Lung (tissue), 12 donors: Measurements from ENCODE around the gene SYNPO2. TPM values are rescaled to one million over a fixed set of nuclear protein-coding genes. Genes with fewer than 3 reads are reported as not detected.

Experiments used
- ATAC-seq: fragments of 200-7000 bp; cut with Tn5 transposase; one replicate; pipeline ENCODE4 v1.9.1; 2020; ENCODE audit warnings: moderate number of reproducible peaks; ENCODE audit not compliant: insufficient read depth, low FRiP score
- DNase-seq, 3 donors: peaks; one replicate each; pipeline ENCODE4 v3.0.0-alpha.2; 2013 to 2017
- H3K27ac ChIP-seq, 2 donors: one replicate each; pipeline ENCODE4 v1.5.1; 2013; ENCODE audit warnings: mild to moderate bottlenecking in 2 of 2, moderate library complexity in 2 of 2, control low read depth in 1 of 2, inconsistent platforms in 1 of 2, low read depth in 1 of 2, low read length in 1 of 2
- H3K27me3 ChIP-seq, 3 donors: one replicate each; pipeline ENCODE4 v1.5.1; 2013; ENCODE audit warnings: low read length in 2 of 3; ENCODE audit not compliant: control insufficient read depth in 3 of 3, insufficient read depth in 3 of 3
- H3K36me3 ChIP-seq, 4 donors: one replicate each; pipeline ENCODE4 v1.5.1; 2013; ENCODE audit warnings: low read length in 4 of 4, mild to moderate bottlenecking in 1 of 4, moderate library complexity in 1 of 4; ENCODE audit not compliant: control insufficient read depth in 4 of 4, insufficient read depth in 4 of 4
- H3K4me1 ChIP-seq, 5 donors: one replicate each; pipeline ENCODE4 v1.5.1; 2013; ENCODE audit warnings: low read length in 5 of 5, mild to moderate bottlenecking in 2 of 5, moderate library complexity in 1 of 5; ENCODE audit not compliant: control insufficient read depth in 5 of 5, insufficient read depth in 5 of 5
- H3K4me3 ChIP-seq: one replicate; pipeline ENCODE4 v1.5.1; 2013; ENCODE audit warnings: mild to moderate bottlenecking, control low read depth, moderate library complexity
- H3K9ac ChIP-seq, 2 donors: one replicate each; pipeline ENCODE4 v1.5.1; 2013; ENCODE audit warnings: low read length in 2 of 2, control low read depth in 1 of 2; ENCODE audit not compliant: insufficient read depth in 1 of 2
- H3K9me3 ChIP-seq, 4 donors: one replicate each; pipeline ENCODE4 v1.5.1; 2013; ENCODE audit warnings: low read length in 3 of 4, mild to moderate bottlenecking in 1 of 4, moderate library complexity in 1 of 4; ENCODE audit not compliant: control insufficient read depth in 4 of 4, insufficient read depth in 3 of 4
- CTCF ChIP-seq: IDR thresholded peaks from 2 replicates; pipeline ENCODE4 v1.5.1; 2012; ENCODE audit warnings: mild to moderate bottlenecking; ENCODE audit errors: control extremely low read depth, extremely low read depth
- WGBS, 2 donors: extraction: QIAGEN DNeasy Blood & Tissue Kit; methylation state at CpG; one replicate each; pipeline ENCODE4 v1.1.7; 2013; 5-methylcytosine and 5-hydroxymethylcytosine counted together
- polyA plus RNA-seq, 2 donors: library from polyadenylated mRNA; stranded (reverse); fragments of 200-250 nt; gene quantifications; one replicate each; pipeline ENCODE4 v1.2.1, GENCODE V29; 2013
- total RNA-seq, 2 donors: library from RNA; depleted of rRNA in 1 of 2; stranded (reverse); fragments of >200 nt in 1 of 2; gene quantifications; one replicate each; pipeline ENCODE4 v1.2.1, GENCODE V29; 2014 to 2021
- donor health status: control.
- donor health status: control.
- donor health status: Bipolar disorder and iron deficiency.
- donor health status: healthy.
- donor health status: DM: yes; HTN: yes; CAD: no.

SYNPO2 gene
- total and polyA plus RNA-seq, 4 donors = 3.5 to 27.6 (median 10.1) TPM

DNA sequence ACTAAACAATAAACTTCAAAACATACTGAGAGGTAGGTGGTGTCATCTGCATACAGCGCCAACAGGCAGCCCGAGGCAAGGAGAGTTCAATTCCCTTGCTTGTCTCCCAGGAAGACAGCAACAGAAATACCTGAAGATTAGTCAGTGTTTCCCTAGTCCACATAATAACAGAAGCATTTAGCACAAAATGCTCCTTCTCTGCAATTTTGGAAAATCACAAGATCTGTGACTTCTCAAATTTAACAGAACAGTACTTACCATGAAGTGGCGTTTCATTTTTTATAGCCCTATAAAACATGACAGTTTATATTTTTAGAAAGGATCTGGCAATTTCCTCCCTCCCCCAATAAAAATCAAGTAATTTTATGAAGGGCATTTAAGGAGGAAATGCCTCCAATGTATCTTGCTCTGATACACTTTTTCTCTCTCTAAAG lies 179.9 kb downstream of the SYNPO2 start:
- 65% methylated on average over 3 of the region's 3 CpGs for WGBS, 2 donors
- Histone ChIP-seq H3K27me3 (no peaks in the 10 kb centered on the region), H3K27ac (no peak overlapping the region), H3K9ac (no peak overlapping the region), H3K9me3 (no peaks in the 10 kb centered on the region), H3K36me3 (no peaks in the 10 kb centered on the region), H3K4me1 (no peaks in the 10 kb centered on the region), H3K4me3 (no peak overlapping the region)
- no peak for TF ChIP-seq CTCF
- ATAC-seq (no peak), DNase-seq (no peak)

GRCh38 chr4:119070301-119070700 lies 181.6 kb downstream of the SYNPO2 start:
- no peak overlapping the region for H3K27ac ChIP-seq
- no peaks in the 10 kb centered on the region for H3K36me3 ChIP-seq
- no peak overlapping the region for H3K4me3 ChIP-seq
- H3K4me1 ChIP-seq = no peaks in the 10 kb centered on the region
- DNase-seq (no peak), ATAC-seq (no peak)
- H3K27me3 ChIP-seq = no peaks in the 10 kb centered on the region
- no peak overlapping the region for H3K9ac ChIP-seq
- TF ChIP-seq CTCF = no peak
- H3K9me3 ChIP-seq = no peaks in the 10 kb centered on the region
- WGBS, 2 donors = 39 to 41% methylated on average over 4 of the region's 4 CpGs

DNA sequence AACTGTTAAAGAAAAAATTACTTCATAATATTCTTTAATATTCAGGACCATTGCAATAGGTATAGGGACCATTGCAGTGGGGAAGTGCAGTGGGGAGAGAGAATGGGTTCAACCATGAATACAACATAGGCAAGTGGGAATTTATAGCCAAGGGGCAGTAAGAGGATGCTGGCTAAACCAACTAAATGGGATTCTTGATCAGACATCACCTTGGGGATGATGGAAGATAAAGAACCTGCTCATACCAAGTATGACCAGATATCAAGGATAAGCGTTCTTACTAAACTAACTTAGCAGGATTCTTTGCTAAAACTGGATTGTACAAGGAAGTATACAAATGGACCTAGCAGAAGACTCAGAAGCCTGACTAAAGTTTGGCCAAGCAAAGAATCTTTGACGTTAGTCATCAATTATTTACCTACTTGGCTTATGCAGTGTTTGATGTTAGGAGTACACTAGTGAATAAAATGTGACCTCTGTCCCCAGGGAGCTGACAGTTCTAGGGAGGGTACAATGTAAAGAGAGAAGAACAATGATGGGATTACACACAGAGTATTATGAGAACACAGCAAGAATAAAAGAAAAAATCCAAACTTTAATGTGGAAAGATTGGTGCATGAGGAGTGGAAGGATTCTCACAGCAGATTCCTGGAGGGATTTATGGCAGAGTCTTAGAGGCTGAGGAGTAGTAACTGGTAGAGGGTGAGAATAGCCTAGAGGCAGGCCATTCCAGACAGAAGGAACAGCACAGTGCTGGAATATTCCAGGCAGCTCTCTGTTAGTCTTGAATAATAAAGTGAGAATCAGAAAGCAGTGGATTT lies 192.3 kb downstream of the SYNPO2 start:
- WGBS, 2 donors = 77 to 88% methylated on average over 2 of the region's 2 CpGs
- ATAC-seq (no peak), DNase-seq (no peak)

More for the DNA sequence above, 192.3 kb downstream of the SYNPO2 start:
- H3K4me3 ChIP-seq = no peak overlapping the region
- no peaks in the 10 kb centered on the region for H3K27me3 ChIP-seq
- H3K36me3 ChIP-seq = no peaks in the 10 kb centered on the region
- H3K4me1 ChIP-seq = peaks cover 0 to 4% (median 2%) of the 10 kb centered on the region in 5 donors
- TF ChIP-seq CTCF = no peak
- no peak overlapping the region for H3K9ac ChIP-seq
- H3K9me3 ChIP-seq = no peaks in the 10 kb centered on the region
- H3K27ac ChIP-seq = peak overlapping the region in 1 of 2 donors; percentile 45
